Measurements from ENCODE around the gene TRAF4.
"Not testable (repeated sequence)": the region's sequence is repeated elsewhere in the genome, so short reads cannot be mapped to it uniquely, and the experiment has no call there.

GRCh38 chr17:28723836-28724499 is 19.8 kb upstream of the TRAF4 start:
- not testable (repeated sequence) for TF ChIP-seq CTCF, POLR2A, POLR2AphosphoS5 (IDR thresholded peaks at IDR 0.05)
